ENCODE measurements around the gene PRR15L.

PRR15L gene

GRCh38 chr17:47916489-47917208, 41.0 kb downstream of the PRR15L start:
- H3K4me1 ChIP-seq (ENCODE audit: control insufficient read depth, insufficient read depth, low read length) = peaks cover 6% of the 10 kb centered on the region
- no peak overlapping the region for H3K9ac ChIP-seq (ENCODE audit: low read length)
- H3K36me3 ChIP-seq (ENCODE audit: control insufficient read depth, insufficient read depth, low read length) = peaks cover 11% of the 10 kb centered on the region
- peak overlapping the region; percentile 25 for H3K27ac ChIP-seq (ENCODE audit: low read depth, low read length)
- no peaks in the 10 kb centered on the region for H3K27me3 ChIP-seq (ENCODE audit: control insufficient read depth, insufficient read depth, low read length)
- no peak overlapping the region for H3K4me3 ChIP-seq (ENCODE audit: low read length)

- H3K4me3 ChIP-seq (ENCODE audit: low read length) = no peak overlapping the region
- H3K9ac ChIP-seq (ENCODE audit: low read length) = no peak overlapping the region
- H3K27ac ChIP-seq (ENCODE audit: low read depth, low read length) = peak overlapping the region; percentile 25
- H3K36me3 ChIP-seq (ENCODE audit: control insufficient read depth, insufficient read depth, low read length) = peaks cover 11% of the 10 kb centered on the region
- H3K4me1 ChIP-seq (ENCODE audit: control insufficient read depth, insufficient read depth, low read length) = peaks cover 6% of the 10 kb centered on the region
- no peaks in the 10 kb centered on the region for H3K27me3 ChIP-seq (ENCODE audit: control insufficient read depth, insufficient read depth, low read length)
These were observed 41.8 kb downstream of the PRR15L start for GRCh38 chr17:47915776-47916398.

GRCh38 chr17:47914306-47914948, 43.3 kb downstream of the PRR15L start:
- H3K27me3 ChIP-seq (ENCODE audit: control insufficient read depth, insufficient read depth, low read length) = no peaks in the 10 kb centered on the region
- H3K4me1 ChIP-seq (ENCODE audit: control insufficient read depth, insufficient read depth, low read length) = peaks cover 6% of the 10 kb centered on the region
- peaks cover 11% of the 10 kb centered on the region for H3K36me3 ChIP-seq (ENCODE audit: control insufficient read depth, insufficient read depth, low read length)
- no peak overlapping the region for H3K9ac ChIP-seq (ENCODE audit: low read length)
- H3K4me3 ChIP-seq (ENCODE audit: low read length) = no peak overlapping the region
- H3K27ac ChIP-seq (ENCODE audit: low read depth, low read length) = no peak overlapping the region

GRCh38 chr17:47913050-47913449, 44.6 kb downstream of the PRR15L start:
- H3K9ac ChIP-seq (ENCODE audit: low read length) = no peak overlapping the region
- no peaks in the 10 kb centered on the region for H3K27me3 ChIP-seq (ENCODE audit: control insufficient read depth, insufficient read depth, low read length)
- H3K27ac ChIP-seq (ENCODE audit: low read depth, low read length) = no peak overlapping the region
- H3K4me1 ChIP-seq (ENCODE audit: control insufficient read depth, insufficient read depth, low read length) = peaks cover 8% of the 10 kb centered on the region
- H3K4me3 ChIP-seq (ENCODE audit: low read length) = no peak overlapping the region
- H3K36me3 ChIP-seq (ENCODE audit: control insufficient read depth, insufficient read depth, low read length) = peaks cover 11% of the 10 kb centered on the region

GRCh38 chr17:47907932-47908562, 49.6 kb downstream of the PRR15L start:
- Histone ChIP-seq H3K27me3 (ENCODE audit: control insufficient read depth, insufficient read depth, low read length) (no peaks in the 10 kb centered on the region), H3K4me1 (ENCODE audit: control insufficient read depth, insufficient read depth, low read length) (peaks cover 36% of the 10 kb centered on the region), H3K4me3 (ENCODE audit: low read length) (no peak overlapping the region), H3K9ac (ENCODE audit: low read length) (no peak overlapping the region), H3K36me3 (ENCODE audit: control insufficient read depth, insufficient read depth, low read length) (no peaks in the 10 kb centered on the region), H3K27ac (ENCODE audit: low read depth, low read length) (peak overlapping the region; percentile 4)

GRCh38 chr17:47906443-47906842, 51.2 kb downstream of the PRR15L start:
- no peak overlapping the region for H3K9ac ChIP-seq (ENCODE audit: low read length)
- H3K36me3 ChIP-seq (ENCODE audit: control insufficient read depth, insufficient read depth, low read length) = no peaks in the 10 kb centered on the region
- H3K27me3 ChIP-seq (ENCODE audit: control insufficient read depth, insufficient read depth, low read length) = no peaks in the 10 kb centered on the region
- peak overlapping the region; percentile 91 for H3K27ac ChIP-seq (ENCODE audit: low read depth, low read length)
- peaks cover 36% of the 10 kb centered on the region for H3K4me1 ChIP-seq (ENCODE audit: control insufficient read depth, insufficient read depth, low read length)
- no peak overlapping the region for H3K4me3 ChIP-seq (ENCODE audit: low read length)

GRCh38 chr17:47905221-47905733, 52.4 kb downstream of the PRR15L start:
- peaks cover 36% of the 10 kb centered on the region for H3K4me1 ChIP-seq (ENCODE audit: control insufficient read depth, insufficient read depth, low read length)
- no peaks in the 10 kb centered on the region for H3K36me3 ChIP-seq (ENCODE audit: control insufficient read depth, insufficient read depth, low read length)
- H3K27ac ChIP-seq (ENCODE audit: low read depth, low read length) = peak overlapping the region; percentile 91
- H3K4me3 ChIP-seq (ENCODE audit: low read length) = peak overlapping the region; percentile 40
- no peaks in the 10 kb centered on the region for H3K27me3 ChIP-seq (ENCODE audit: control insufficient read depth, insufficient read depth, low read length)
- no peak overlapping the region for H3K9ac ChIP-seq (ENCODE audit: low read length)

- Histone ChIP-seq H3K4me1 (ENCODE audit: control insufficient read depth, insufficient read depth, low read length) (peaks cover 36% of the 10 kb centered on the region), H3K27ac (ENCODE audit: low read depth, low read length) (no peak overlapping the region), H3K36me3 (ENCODE audit: control insufficient read depth, insufficient read depth, low read length) (no peaks in the 10 kb centered on the region), H3K9ac (ENCODE audit: low read length) (no peak overlapping the region), H3K27me3 (ENCODE audit: control insufficient read depth, insufficient read depth, low read length) (no peaks in the 10 kb centered on the region), H3K4me3 (ENCODE audit: low read length) (no peak overlapping the region)
These were observed 55.5 kb downstream of the PRR15L start for GRCh38 chr17:47902039-47902744.
